Hepatic stellate cell (primary cell): ENCODE results near the gene NDUFV1.
"Not testable (repeated sequence)": the region's sequence is repeated elsewhere in the genome, so short reads cannot be mapped to it uniquely, and the experiment has no call there.

ENCODE experiments used
- DNase-seq: peaks from one replicate; pipeline ENCODE4 v3.0.0; 2011; ENCODE audit warnings: low spot score

NDUFV1 gene

DNA sequence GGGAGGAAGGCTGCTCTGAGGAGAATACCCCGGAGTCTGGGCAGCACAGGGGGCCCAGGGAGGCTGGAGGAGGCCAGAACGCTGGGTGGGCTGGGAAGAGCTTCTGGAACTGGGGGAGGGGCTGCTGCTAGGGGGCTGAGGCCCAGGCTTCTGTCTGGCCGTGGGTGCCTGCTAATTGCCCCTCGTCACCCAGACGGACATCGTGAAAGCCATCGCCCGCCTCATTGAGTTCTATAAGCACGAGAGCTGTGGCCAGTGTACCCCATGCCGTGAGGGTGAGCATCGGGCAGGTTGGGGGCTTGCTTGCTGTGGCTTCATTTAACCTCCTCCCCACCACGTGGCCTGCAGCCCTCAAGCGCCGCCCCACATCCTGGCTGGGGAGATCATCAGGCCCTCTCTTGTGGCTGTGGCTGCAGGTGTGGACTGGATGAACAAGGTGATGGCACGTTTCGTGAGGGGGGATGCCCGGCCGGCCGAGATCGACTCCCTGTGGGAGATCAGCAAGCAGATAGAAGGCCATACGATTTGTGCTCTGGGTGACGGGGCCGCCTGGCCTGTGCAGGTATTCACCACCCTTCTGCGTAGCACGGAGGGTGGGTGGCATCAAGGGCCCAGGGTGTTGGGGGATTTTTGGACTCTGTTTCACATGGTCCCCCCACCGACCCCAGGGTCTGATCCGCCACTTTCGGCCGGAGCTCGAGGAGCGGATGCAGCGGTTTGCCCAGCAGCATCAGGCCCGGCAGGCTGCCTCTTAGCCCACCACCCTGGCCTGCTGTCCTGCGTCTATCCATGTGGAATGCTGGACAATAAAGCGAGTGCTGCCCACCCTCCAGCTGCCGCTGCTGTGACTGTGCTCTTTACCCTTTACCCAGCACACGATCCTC lies 5.2 kb downstream of the NDUFV1 start:
- no peak for DNase-seq

DNA sequence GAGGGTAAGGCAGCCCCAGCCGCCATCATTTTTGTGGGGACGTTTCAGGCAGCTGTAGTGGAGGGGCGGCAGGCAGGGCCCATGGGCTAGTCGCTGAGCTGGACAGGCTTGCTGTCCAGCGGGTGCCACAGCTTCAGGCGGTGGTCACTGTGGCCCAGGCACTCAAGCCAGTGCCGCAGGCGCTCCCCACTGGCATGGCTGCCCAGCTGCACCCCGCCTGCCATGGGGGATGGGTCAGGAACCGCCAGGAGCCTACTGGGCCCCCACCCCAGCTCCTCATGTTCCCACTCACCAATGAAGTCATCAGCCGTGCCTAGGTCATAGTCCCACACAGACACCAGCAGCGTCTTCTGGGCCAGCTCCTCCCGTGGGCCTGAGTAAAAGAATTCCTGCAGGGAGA lies 6.0 kb downstream of the NDUFV1 start:
- no peak for DNase-seq

DNA sequence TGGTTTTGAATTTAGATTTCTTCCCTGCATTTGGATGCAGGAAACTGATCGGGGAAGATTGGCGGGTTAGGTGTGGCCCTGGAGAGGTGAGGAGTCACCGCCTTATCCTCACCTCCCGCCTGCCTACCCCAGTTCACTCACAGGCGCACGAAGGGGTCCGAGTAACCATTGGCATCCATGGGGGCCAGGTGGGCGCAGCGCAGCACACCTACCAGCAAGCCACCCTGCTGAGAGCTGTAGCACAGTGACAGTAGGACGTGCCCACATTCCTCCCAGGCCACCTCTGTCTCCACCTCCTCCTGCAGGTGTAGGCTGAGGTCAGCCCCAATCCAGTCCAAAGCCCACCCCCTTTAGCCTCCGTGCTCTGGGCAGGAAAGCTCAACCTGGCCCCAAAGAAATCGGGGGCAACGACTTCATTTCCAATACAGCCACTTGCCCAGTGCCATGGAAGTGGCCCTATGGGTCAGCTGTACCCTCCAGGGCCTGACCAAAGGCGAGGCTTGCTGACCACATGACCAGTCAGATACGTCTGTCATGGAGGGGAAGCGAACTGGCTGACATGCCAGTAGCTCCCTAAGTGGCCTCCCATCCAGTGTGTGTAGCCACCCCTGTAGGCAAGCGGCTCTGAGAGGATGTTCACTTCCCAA lies 6.7 kb downstream of the NDUFV1 start:
- DNase-seq: no peak

DNA sequence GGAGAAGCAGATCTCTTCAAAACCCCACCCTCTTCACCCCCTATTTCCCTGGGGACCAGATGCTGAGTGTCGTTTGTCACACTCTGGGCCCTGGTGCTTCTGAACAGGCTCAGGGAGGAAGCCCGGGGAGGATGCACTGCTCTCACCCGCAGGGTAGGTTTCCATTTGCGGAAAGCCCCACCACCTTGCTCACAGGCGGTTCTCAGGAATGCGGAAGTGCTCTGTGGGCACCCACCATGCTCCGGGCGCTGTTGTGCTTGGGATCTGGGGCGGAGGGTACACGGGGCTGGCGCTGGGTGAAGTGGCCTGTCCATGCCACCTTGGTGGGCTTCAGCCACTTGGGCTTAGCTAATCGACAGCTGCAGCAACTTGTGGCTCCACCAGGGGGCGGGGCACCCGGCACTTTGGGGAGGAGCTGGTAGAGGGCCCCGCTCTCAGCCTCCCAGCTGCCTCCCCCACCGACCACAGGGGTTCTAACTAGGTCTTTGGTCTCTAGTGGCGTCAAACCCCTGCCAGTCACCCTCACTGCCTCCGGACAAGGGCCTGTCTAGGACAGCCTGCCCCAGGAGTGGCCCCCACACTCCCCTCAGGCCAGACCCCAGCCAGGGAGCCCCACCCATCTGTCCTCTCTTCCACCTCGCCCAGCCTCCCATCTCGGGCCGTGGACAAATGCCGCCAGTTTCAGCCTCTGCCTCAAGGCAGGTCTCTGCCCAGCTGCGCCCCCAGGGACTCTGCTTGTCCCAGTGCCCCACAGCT lies 7.4 kb downstream of the NDUFV1 start:
- peak; percentile 55 for DNase-seq

DNA sequence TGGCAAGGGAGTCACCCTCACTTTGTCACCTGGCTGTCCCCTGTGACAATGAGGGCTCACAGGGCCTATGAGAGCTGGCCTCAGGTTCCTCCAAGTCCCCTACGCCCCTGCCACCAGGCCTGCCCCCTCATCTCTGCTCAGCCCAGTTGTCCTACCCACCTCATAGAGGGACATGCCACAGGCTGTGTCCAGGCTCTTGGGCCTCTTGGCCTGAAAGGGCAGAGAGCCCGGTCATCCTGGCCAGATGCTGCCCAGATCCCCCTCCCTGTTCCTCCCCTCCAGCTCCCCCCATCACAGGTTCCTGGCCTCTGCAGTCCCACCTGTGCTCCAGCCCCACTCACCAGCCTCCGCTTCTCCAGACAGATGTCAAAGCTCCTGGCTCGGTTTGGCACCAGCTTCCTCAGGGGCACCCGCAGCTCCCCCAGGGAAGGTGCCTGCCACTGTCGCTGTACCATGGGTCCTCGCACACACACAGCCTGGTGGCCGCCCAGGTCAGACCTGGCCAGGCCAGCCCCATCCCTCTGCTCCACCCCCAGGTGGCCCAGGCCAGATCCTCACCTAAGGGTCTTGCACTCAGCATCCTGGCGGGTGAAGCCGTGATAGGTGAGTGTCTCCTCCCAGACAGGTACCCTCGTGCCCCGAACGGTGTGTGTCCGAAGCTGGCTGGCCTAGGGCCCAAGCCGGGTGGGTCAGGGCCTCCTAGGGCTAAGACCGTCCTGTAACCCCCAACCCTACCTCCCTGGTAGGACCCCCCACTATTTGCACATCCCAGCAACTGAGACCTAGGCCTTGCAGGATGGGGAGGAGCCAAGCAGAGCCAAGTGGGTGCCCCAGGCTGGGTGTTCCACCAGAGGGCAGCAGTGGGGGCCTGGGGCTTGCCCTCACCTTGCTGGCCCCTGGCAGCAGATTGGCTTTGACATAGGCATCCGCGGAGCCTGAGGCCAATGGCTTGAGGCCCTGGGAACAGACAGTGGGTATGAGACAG lies 8.3 kb downstream of the NDUFV1 start:
- peak; percentile 60 for DNase-seq

DNA sequence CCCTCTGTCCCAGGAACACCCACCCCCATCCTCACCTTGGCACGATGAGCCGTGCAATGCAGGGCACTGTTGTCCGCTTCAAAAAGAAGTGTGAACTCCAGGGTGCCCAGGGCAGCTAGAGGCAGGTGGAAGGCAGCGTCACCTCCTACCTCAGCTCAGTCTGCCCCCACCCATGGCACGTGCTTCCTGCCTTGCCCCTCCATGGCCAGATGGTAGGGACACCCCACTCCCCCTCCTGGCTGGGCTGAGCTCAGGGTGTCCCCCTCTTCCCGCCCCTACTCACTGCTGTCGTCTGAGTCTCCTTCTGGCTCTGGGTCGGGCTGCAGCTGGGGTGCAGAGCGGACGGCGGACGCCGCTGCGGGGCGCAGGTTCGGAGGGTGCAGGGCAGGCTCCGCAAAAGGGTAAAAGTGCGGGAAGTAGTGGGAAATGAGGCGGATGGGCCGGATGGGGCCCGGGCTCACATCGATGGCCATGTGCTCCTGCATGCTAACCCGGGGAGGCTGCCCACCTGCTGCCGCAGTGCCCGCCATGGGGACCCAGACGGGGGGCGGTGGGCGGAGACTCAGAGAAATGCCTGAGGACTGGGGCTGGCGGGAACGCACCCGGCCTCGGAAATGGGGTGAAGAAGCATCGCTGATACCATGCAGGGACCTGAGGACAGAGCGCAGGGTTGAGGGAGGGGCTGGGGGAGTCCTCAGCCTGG lies 9.1 kb downstream of the NDUFV1 start:
- no peak for DNase-seq

DNA sequence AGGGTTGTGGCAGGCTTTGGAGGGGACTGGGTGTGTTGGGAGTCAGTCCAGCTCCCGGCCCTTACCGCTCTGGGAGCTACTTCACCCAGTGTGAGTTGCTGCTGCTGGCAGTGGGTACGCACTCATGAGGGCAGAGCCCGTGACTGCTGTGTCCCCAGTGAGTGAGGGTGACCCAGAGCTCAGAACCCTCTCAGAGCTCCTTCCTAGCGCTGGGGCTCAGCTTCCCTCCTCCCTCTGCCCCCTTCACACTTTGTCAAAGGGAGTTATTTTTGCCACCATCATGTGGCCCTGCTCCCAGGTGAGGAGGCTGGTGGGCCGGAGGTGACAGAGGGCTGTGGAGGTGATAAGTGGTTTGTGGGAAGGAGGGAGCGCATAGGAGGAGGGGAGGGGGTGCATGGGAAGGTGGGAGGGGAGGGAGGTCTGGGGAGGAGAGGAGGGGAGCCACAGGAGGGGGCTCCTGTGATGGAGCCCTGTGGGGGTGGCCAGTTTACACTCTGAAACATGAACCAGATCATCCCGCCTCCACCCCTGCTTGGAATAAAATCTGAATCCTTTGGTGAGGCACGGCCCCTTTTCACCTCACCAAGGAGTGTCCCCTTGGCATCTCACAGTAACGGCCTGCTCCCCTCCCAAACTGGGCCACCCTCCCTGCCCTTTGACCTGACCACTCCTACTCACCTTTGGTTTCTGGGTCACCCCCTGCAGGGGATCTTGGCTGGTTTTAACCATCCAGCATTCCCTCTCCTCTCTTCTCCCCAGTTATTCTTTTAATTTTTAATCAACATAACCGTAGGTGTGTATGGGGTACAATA lies 9.9 kb downstream of the NDUFV1 start:
- DNase-seq: no peak

DNA sequence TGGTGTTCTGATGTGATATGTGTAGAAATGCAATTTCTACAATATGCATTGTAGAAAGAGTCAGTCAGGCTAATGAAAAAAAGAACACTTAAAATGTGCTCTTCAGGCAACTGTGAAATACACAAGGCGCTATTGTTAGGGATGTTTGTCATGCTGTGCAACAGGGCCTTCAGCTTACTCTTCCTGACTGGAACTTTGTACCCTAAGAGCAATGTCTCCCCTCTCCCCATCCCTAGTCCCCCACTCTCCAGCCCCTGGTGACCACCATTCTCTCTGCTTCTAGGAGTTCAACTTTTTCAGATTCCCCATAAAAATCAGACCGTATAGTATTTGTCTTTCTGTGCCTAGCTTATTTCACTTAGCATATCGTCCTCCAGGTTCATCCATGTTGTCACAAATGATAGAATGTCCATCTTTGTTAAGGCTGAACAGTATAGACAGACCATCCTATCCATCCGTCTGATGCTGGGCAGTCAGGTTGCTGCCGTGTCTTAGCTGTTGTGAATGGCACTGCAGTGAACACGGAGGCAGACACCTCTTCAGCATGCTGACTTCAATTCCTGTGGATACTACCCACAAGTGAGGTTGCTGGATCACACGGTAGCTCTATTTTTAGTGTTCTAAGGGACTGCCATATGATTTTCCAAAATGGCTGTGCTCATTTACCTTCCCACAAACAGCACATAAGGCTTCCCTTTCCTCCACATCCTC lies 10.7 kb downstream of the NDUFV1 start:
- no peak for DNase-seq

DNA sequence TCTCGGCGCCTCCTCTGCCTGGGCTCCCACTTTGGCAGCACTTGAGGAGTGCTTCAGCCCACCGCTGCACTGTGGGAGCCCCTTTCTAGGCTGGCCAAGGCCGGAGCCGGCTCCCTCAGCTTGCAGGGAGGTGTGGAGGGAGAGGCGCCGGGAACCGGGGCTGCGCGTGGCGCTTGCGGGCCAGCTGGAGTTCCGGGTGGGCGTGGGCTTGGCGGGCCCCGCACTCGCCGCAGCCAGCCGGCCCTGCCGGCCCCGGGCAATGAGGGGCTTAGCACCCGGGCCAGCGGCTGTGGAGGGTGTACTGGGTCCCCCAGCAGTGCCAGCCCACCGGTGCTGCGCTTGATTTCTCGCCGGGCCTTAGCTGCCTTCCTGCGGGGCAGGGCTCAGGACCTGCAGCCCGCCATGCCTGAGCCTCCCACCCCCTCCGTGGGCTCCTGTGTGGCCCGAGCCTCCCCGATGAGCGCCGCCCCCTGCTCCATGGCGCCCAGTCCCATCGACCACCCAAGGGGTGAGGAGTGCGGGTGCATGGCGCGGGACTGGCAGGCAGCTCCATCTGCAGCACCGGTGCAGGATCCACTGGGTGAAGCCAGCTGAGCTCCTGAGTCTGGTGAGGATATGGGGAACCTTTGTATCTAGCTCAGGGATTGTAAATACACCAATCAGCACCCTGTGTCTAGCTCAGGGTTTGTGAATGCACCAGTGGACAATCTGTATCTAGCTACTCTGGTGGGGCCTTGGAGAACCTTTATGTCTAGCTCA lies 12.3 kb downstream of the NDUFV1 start:
- DNase-seq: not testable (repeated sequence)

DNA sequence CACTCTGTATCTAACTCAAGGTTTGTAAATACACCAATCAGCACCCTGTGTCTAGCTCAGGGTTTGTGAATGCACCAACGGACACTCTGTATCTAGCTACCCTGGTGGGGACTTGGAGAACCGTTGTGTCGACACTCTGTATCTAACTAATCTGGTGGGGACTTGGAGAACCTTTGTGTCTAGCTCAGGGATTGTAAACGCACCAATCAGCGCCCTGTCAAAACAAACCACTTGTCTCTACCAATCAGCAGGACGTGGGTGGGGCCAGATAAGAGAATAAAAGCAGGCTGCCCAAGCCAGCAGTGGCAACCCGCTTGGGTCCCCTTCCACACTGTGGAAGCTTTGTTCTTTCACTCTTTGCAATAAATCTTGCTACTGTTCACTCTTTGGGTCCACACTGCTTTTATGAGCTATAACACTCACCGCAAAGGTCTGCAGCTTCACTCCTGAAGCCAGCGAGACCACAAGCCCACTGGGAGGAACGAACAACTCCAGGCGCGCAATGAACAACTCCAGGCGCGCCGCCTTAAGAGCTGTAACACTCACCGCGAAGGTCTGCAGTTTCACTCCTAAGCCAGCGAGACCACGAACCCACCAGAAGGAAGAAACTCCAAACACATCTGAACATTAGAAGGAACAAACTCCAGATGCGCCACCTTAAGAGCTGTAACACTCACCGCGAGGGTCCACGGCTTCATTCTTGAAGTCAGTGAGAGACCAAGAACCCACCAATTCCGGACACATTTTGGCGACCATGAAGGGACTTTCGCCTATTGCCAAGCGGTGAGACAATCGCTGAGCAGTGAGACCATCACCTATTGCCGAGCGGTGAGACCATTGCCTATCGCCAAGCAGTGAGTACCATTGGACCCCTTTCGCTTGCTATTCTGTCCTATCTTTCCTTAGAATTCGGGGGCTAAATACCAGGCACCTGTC lies 13.2 kb downstream of the NDUFV1 start:
- not testable (repeated sequence) for DNase-seq

DNA sequence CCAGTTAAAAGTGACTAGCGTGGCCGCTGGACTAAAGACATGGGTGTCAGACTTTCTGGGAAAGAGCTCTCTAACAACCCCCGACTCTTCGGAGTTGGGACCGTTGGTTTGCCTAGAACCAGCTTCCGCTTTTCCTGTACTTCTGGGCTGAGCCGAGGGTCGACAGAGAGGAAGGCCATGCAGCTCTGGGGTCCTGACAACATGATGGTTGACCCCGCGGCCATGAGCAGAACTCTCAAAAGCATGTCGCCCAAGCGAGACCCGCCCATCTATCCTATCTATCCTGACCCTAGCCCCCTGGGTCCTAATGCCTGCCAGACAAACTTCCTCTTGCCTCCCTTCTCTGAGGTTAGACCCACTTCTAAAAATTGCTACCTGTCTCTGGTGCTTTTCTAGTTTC lies 13.9 kb downstream of the NDUFV1 start:
- DNase-seq: not testable (repeated sequence)

DNA sequence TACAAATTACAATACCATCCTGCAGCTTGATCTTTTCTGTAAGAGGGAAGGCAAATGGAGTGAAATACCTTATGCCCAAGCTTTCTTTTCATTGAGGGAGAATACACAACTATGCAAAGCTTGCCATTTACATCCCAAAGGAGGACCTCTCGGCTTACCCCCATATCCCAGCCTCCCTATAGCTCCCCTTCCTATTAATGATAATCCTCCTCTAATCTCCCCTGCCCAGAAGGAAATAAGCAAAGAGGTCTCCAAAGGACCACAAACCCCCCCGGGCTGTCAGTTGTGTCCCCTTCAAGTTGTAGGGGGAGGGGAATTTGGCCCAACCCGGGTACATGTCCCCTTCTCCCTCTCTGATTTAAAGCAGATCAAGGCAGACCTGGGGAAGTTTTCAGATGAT lies 15.2 kb downstream of the NDUFV1 start:
- DNase-seq: not testable (repeated sequence)

DNA sequence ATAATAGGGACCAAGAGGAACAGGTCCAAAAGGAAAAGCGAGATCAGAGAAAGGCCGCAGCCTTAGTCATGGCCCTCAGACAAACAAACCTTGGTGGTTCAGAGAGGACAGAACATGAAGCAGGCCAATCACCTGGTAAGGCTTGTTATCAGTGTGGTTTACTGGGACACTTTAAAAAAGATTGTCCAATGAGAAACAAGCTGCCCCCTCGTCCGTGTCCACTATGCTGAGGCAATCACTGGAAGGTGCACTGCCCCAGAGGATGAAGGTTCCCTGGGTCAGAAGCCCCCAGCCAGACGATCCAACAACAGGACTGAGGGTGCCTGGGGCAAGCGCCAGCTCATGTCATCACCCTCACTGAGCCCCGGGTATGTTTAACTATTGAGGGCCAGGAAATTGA lies 16.2 kb downstream of the NDUFV1 start:
- not testable (repeated sequence) for DNase-seq

DNA sequence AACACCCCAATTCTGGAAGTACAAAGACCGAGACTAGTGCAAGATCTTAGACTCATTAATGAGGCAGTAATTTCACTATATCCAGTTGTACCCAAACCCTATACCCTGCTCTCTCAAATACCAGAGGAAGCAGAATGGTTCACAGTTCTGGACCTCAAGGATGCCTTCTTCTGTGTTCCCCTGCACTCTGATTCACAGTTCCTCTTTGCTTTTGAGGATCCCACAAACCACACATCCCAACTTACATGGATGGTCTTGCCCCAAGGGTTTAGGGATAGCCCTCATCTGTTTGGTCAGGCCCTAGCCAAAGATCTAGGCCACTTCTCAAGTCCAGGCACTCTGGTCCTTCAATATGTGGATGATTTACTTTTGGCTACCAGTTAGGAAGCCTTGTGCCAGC lies 17.1 kb downstream of the NDUFV1 start:
- DNase-seq: not testable (repeated sequence)

DNA sequence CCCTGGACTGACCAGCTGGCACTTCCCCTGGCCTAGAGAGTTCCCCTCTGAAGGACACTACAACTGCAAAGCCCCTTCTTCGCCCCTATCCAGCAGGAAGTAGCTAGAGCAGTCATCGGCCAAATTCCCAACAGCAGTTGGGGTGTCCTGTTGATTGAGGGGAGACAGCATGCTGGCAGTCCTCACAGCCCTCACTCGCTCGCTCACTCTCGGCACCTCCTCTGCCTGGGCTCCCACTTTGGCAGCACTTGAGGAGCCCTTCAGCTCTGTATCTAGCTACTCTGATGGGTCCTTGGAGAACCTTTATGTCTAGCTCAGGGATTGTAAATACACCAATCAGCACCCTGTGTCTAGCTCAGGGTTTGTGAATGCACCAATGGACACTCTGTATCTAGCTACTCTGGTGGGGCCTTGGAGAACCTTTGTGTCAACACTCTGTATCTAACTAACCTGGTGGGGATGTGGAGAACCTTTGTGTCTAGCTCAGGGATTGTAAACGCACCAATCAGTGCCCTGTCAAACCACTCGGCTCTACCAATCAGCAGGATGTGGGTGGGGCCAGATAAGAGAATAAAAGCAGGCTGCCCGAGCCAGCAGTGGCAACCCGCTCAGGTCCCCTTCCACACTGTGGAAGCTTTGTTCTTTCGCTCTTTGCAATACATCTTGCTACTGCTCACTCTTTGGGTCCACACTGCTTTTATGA lies 19.5 kb downstream of the NDUFV1 start:
- DNase-seq: not testable (repeated sequence)

DNA sequence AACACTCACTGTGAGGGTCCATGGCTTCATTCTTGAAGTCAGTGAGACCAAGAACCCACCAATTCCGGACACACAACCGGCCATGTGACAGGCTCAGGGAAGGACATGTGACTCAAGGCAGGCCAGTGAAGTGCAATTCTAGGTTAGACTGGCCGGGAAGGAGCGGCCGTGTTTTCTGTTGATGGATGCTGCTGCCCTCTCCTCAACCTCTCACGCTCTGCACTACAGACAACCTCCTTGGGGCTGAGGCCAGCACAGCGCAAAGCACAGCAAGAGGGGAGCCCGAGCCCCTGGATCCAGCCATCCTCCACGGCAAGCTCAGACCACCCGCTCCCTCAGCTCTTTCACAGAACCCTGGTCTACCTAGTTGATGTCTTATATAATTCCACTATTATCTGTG lies 20.2 kb downstream of the NDUFV1 start:
- DNase-seq: no peak

DNA sequence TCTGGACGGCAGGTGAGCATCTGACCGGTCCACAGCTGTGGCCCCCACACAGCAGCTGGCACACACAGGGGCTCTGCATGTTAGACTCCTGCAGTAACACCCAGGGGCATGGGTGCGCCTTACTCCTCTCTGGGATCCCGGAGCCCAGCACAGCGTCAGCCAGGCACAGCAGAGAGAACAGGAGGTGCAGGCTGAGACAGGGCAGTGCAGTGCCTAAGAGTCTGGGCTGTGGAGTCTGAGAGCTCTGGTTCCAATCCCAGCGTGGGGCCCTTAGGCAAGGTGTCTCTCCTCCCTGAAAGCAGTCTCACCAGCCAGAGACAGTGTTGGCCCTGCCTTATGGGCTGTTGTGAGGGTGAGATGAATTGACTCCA lies 20.7 kb downstream of the NDUFV1 start:
- DNase-seq: no peak
